HG03025 (cell line): ENCODE results near the gene RIIAD1.

Experiments
- ATAC-seq: cut with Tn5 transposase; IDR thresholded peaks from one replicate; pipeline ENCODE4 v1.9.1; 2021; ENCODE audit warnings: mild to moderate bottlenecking, moderate library complexity; ENCODE audit not compliant: unreplicated experiment, low FRiP score

Gene RIIAD1

GRCh38 chr1:151710187-151710840 is 11.0 kb upstream of the RIIAD1 start:
- ATAC-seq, result no peak

GRCh38 chr1:151711044-151711800 is 10.1 kb upstream of the RIIAD1 start:
- ATAC-seq, result no peak

- no peak for ATAC-seq
Observed at GRCh38 chr1:151711951-151712350, 9.4 kb upstream of the RIIAD1 start.

GRCh38 chr1:151713044-151713443 is 8.3 kb upstream of the RIIAD1 start:
- no peak for ATAC-seq

- no peak for ATAC-seq
Observed at GRCh38 chr1:151713874-151714273, 7.4 kb upstream of the RIIAD1 start.

GRCh38 chr1:151714820-151715725 is 6.2 kb upstream of the RIIAD1 start:
- ATAC-seq, result no peak

- ATAC-seq, result no peak
Observed at GRCh38 chr1:151715726-151716404, 5.5 kb upstream of the RIIAD1 start.

- ATAC-seq, result no peak
Observed at GRCh38 chr1:151716405-151716762, 4.9 kb upstream of the RIIAD1 start.

GRCh38 chr1:151716771-151717631 is 4.3 kb upstream of the RIIAD1 start, which contains the start of gene CELF3:
Gene CELF3 (minus strand): TSS chr1:151716803. CDS start chr1:151716020, 783 bp downstream.
- no peak for ATAC-seq

- no peak for ATAC-seq
Observed at GRCh38 chr1:151718011-151718431, 3.3 kb upstream of the RIIAD1 start.

GRCh38 chr1:151718666-151719065 is 2.7 kb upstream of the RIIAD1 start:
- no peak for ATAC-seq

GRCh38 chr1:151720125-151720524 is 1.2 kb upstream of the RIIAD1 start:
- no peak for ATAC-seq

GRCh38 chr1:151720554-151720953 is 768 bp upstream of the RIIAD1 start:
- no peak for ATAC-seq

- ATAC-seq, result no peak
Observed at GRCh38 chr1:151721788-151722510, 627 bp downstream of the RIIAD1 start.

- no peak for ATAC-seq
Observed at GRCh38 chr1:151723726-151724370, 2.5 kb downstream of the RIIAD1 start.

GRCh38 chr1:151728151-151729054 is 7.1 kb downstream of the RIIAD1 start:
- no peak for ATAC-seq

- no peak for ATAC-seq
Observed at GRCh38 chr1:151729157-151729965, 8.0 kb downstream of the RIIAD1 start.
